Suprapubic skin (tissue), 4 donors: ENCODE measurements around the gene PTPRN2. TPM values are rescaled to one million over a fixed set of nuclear protein-coding genes. Genes with fewer than 3 reads are reported as not detected.

Source experiments
- DNase-seq, 2 donors: peaks; one replicate each; pipeline ENCODE4 v3.0.0-alpha.2; 2019; ENCODE audit warnings: low spot score in 2 of 2
- H3K27ac ChIP-seq: fragments of 200-600 bp; sonication (generic); one replicate; pipeline ENCODE4 v1.5.1; 2019
- H3K27me3 ChIP-seq: fragments of 200-600 bp; sonication (generic); one replicate; pipeline ENCODE4 v1.5.1; 2019
- H3K36me3 ChIP-seq: fragments of 200-600 bp; sonication (generic); one replicate; pipeline ENCODE4 v1.5.1; 2019
- H3K4me1 ChIP-seq: fragments of 200-600 bp; sonication (generic); one replicate; pipeline ENCODE4 v1.5.1; 2019
- H3K4me3 ChIP-seq: fragments of 200-600 bp; sonication (generic); one replicate; pipeline ENCODE4 v1.5.1; 2019; ENCODE audit warnings: mild to moderate bottlenecking
- H3K9me3 ChIP-seq: fragments of 200-600 bp; sonication (generic); one replicate; pipeline ENCODE4 v1.5.1; 2019
- EP300 ChIP-seq: sonication (generic); formaldehyde crosslinking; IDR thresholded peaks from one replicate; pipeline ENCODE4 v1.6.1; 2017; ENCODE audit warnings: antibody characterized with exemption
- POLR2A ChIP-seq, 2 donors: fragments of 450-650 bp; IDR thresholded peaks; one replicate each; pipeline ENCODE4 v1.6.1; 2017; ENCODE audit warnings: antibody characterized with exemption in 2 of 2, mild to moderate bottlenecking in 2 of 2, moderate library complexity in 2 of 2
- POLR2AphosphoS5 ChIP-seq, 3 donors: sonication (generic); formaldehyde crosslinking; IDR thresholded peaks; one replicate each; pipeline ENCODE4 v1.6.1; 2017; ENCODE audit warnings: antibody characterized with exemption in 3 of 3
- WGBS: methylation state at CpG from one replicate; pipeline ENCODE4 v1.1.5; 2018; 5-methylcytosine and 5-hydroxymethylcytosine counted together
- total RNA-seq, 4 donors: library from RNA; depleted of rRNA; stranded (reverse); fragments of >200 nt; gene quantifications; one replicate each; pipeline ENCODE4 v1.1.0, GENCODE V29; 2016
- TF ChIP-seq, protein P1 (sequence below), 2 donors: fragments of 200-600 bp in 1 of 2; fragments of 450-650 bp in 1 of 2; sonication (generic) in 1 of 2; IDR thresholded peaks; one replicate each; pipeline ENCODE4 v1.5.1; 2016 to 2019; ENCODE audit warnings: antibody characterized with exemption in 2 of 2, mild to moderate bottlenecking in 1 of 2, moderate library complexity in 1 of 2

Gene PTPRN2
- total RNA-seq, 4 donors from 2014 or later: 0.23 to 1.8 (median 1.3) TPM

DNA sequence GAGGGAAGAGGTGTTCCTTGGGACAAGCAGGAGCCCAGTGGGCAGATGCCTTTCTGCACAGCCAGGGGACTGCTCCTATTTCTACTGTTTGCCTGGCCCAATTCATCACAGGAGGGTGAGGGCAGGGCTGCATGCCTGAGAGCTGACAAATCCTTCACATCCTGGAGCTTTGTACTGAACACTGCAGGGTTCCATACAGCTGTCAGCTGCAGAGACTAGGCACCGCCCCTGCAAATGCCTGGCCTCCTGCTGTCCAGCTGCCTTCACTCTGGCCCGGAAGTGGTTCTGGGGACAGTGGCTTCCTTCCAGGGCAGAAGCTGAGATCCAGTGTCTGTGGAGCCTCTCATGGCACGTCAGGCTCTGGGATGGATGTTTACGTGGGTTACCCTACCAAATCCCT lies 780.1 kb downstream of the PTPRN2 start:
- 70% methylated on average over 2 of the region's 4 CpGs for WGBS
- Histone ChIP-seq H3K27me3 (no peaks in the 10 kb centered on the region), H3K27ac (no peak overlapping the region), H3K4me3 (no peak overlapping the region), H3K36me3 (no peaks in the 10 kb centered on the region), H3K4me1 (no peaks in the 10 kb centered on the region), H3K9me3 (peaks cover 4% of the 10 kb centered on the region)
- DNase-seq: no peak
- TF ChIP-seq, protein P1, sequence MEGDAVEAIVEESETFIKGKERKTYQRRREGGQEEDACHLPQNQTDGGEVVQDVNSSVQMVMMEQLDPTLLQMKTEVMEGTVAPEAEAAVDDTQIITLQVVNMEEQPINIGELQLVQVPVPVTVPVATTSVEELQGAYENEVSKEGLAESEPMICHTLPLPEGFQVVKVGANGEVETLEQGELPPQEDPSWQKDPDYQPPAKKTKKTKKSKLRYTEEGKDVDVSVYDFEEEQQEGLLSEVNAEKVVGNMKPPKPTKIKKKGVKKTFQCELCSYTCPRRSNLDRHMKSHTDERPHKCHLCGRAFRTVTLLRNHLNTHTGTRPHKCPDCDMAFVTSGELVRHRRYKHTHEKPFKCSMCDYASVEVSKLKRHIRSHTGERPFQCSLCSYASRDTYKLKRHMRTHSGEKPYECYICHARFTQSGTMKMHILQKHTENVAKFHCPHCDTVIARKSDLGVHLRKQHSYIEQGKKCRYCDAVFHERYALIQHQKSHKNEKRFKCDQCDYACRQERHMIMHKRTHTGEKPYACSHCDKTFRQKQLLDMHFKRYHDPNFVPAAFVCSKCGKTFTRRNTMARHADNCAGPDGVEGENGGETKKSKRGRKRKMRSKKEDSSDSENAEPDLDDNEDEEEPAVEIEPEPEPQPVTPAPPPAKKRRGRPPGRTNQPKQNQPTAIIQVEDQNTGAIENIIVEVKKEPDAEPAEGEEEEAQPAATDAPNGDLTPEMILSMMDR (IDR thresholded peaks at IDR 0.05): no peak
- TF ChIP-seq EP300: no peak
- no peak for TF ChIP-seq POLR2A (IDR thresholded peaks at IDR 0.05)
- no peak for TF ChIP-seq POLR2AphosphoS5 (IDR thresholded peaks at IDR 0.05)

DNA sequence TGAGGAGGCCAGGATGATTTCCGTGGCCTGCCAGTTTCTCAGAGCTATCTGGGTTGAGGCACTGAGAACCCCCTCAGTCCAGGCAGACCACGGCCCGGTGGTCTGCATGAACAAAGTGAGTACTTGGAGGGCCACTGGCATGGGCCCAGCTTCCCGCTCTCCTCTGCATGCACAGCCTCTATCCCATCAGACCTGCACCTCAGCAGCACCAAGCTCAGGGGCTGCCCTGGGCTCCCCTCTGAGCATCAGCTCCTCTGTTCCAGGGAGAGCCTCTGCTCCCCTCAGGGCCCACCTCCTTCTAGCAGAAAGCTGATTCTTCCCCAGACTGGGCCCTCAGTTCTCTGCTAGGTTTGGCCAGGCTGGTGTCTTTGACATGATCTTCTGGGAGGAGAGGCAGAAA lies 780.9 kb downstream of the PTPRN2 start:
- no peak overlapping the region for H3K27ac ChIP-seq
- 86% methylated on average over 1 of the region's 4 CpGs for WGBS
- H3K4me3 ChIP-seq: no peak overlapping the region
- DNase-seq: no peak
- peaks cover 4% of the 10 kb centered on the region for H3K9me3 ChIP-seq
- no peak for TF ChIP-seq POLR2A (IDR thresholded peaks at IDR 0.05)
- TF ChIP-seq, protein P1 (IDR thresholded peaks at IDR 0.05): no peak
- H3K27me3 ChIP-seq: no peaks in the 10 kb centered on the region
- no peaks in the 10 kb centered on the region for H3K36me3 ChIP-seq
- H3K4me1 ChIP-seq: no peaks in the 10 kb centered on the region

DNA sequence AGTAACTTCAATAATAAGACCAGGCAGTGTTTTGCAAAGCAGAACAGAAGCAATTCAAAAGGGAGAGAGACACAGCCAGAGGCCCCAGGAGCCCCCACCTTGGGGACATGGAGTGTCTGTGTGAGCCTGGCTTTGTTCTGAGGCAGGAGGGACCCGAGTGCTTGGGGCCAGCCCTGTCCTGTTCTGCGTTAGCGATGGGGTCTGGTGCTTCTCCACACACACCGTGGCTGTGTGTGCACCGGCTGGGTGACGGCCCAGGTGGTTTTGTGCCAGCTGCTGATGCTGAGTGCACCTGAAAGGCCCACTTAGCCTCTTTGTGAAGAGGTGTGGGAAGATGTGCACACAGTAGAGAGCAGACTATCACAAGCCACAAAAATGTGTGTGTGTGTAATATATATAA lies 781.9 kb downstream of the PTPRN2 start:
- H3K4me1 ChIP-seq: no peaks in the 10 kb centered on the region
- no peak overlapping the region for H3K4me3 ChIP-seq
- H3K27me3 ChIP-seq: no peaks in the 10 kb centered on the region
- TF ChIP-seq EP300 (no peak), POLR2A (IDR thresholded peaks at IDR 0.05) (no peak), POLR2AphosphoS5 (IDR thresholded peaks at IDR 0.05) (no peak)
- TF ChIP-seq, protein P1 (IDR thresholded peaks at IDR 0.05): no peak
- no peaks in the 10 kb centered on the region for H3K36me3 ChIP-seq
- no peak for DNase-seq
- H3K9me3 ChIP-seq: peaks cover 4% of the 10 kb centered on the region
- 71% methylated on average over 6 of the region's 6 CpGs for WGBS
- H3K27ac ChIP-seq: no peak overlapping the region

DNA sequence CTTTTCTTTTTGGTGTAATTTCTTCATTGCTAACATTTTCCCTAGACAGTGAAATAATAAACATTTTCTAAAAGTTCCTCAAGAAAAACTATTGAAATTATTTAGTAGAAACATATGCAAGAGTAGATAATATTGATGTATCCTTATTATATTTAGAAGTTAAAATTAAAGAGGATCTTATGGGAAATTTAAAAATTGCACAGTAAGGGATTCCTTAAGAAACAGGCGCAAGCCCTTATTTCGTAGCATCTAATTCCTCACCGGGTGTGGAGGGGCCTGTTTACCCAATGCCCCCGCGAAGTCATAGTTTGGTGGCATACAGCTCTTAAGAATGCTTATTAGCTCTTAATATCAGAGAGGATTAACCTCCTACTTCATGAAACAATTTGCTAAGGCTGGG lies 783.7 kb downstream of the PTPRN2 start:
- 90% methylated on average over 5 of the region's 5 CpGs for WGBS

DNA sequence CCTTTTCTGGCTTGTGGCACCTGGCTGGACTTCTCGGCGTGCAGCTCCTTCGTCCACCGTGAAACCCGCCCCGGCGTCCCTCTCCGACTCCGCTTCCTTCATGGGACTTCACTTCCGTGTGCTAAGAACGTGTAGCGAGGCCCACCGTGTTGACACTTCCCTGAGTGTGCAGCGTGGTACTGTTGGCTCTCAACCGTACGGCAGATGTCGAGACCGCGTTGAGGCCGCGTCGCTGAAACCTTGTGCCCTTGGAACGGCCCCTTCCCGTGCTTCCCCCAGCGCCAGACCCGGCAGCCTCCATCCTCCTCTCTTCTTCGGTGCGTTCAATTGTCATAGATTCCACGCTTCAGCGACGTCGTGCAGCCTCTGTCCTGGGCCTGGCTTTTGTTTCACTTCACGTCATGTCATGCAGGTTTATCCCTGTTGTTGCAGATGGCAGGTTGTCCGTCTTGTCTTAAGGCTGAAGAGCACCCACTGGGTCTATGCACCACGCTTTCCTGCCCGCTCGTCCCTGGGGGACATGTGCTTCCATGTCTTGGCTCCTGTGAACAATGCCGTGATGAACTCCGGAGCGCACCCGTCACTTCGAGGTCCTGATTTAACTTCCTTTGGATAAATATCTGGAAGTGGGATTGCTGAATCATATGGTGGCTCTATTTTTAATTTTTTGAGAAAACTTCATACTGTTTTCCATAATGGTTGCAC lies 785.5 kb downstream of the PTPRN2 start:
- TF ChIP-seq EP300 (no peak), POLR2A (IDR thresholded peaks at IDR 0.05) (no peak), POLR2AphosphoS5 (IDR thresholded peaks at IDR 0.05) (no peak)
- TF ChIP-seq, protein P1 (IDR thresholded peaks at IDR 0.05): no peak
- Histone ChIP-seq H3K27me3 (no peaks in the 10 kb centered on the region), H3K4me3 (no peak overlapping the region), H3K27ac (no peak overlapping the region), H3K36me3 (no peaks in the 10 kb centered on the region), H3K9me3 (peaks cover 4% of the 10 kb centered on the region), H3K4me1 (no peaks in the 10 kb centered on the region)
- WGBS: 95% methylated on average over 42 of the region's 42 CpGs
- DNase-seq: no peak

More for the DNA sequence above, 783.7 kb downstream of the PTPRN2 start:
- no peaks in the 10 kb centered on the region for H3K27me3 ChIP-seq
- no peaks in the 10 kb centered on the region for H3K36me3 ChIP-seq
- DNase-seq: no peak
- TF ChIP-seq, protein P1 (IDR thresholded peaks at IDR 0.05): no peak
- TF ChIP-seq POLR2AphosphoS5 (IDR thresholded peaks at IDR 0.05) (no peak), EP300 (no peak), POLR2A (IDR thresholded peaks at IDR 0.05) (no peak)
- H3K27ac ChIP-seq: no peak overlapping the region
- peaks cover 4% of the 10 kb centered on the region for H3K9me3 ChIP-seq
- H3K4me1 ChIP-seq: no peaks in the 10 kb centered on the region
- no peak overlapping the region for H3K4me3 ChIP-seq
